GM23248 (cell line): Measurements from ENCODE around the gene CACFD1. TPM values are rescaled to one million over a fixed set of nuclear protein-coding genes. Genes with fewer than 3 reads are reported as not detected.

Source experiments
- DNase-seq: peaks from one replicate; pipeline ENCODE4 v3.0.0-alpha.2; 2015
- H2AFZ ChIP-seq: fragments of 200-600 bp; sonication (generic); 2 replicates; pipeline ENCODE4 v1.6.1; 2016; ENCODE audit warnings: antibody characterized with exemption
- H3F3A ChIP-seq: fragments of 200-600 bp; sonication (generic); 2 replicates; pipeline ENCODE4 v1.6.1; 2016; ENCODE audit warnings: mild to moderate bottlenecking, antibody characterized with exemption, mixed run types; ENCODE audit not compliant: insufficient read depth
- H3K27ac ChIP-seq: fragments of 200-600 bp; sonication (generic); 2 replicates; pipeline ENCODE4 v1.5.1; 2016; ENCODE audit warnings: mild to moderate bottlenecking
- H3K27me3 ChIP-seq: fragments of 200-600 bp; sonication (generic); replicated peaks from 2 replicates; pipeline ENCODE4 v1.6.1; 2016; ENCODE audit warnings: mild to moderate bottlenecking; ENCODE audit not compliant: insufficient read depth
- H3K36me3 ChIP-seq: fragments of 200-600 bp; sonication (generic); 2 replicates; pipeline ENCODE4 v1.6.1; 2016; ENCODE audit warnings: low read depth, mild to moderate bottlenecking
- H3K4me1 ChIP-seq: fragments of 200-600 bp; sonication (generic); 2 replicates; pipeline ENCODE4 v1.6.1; 2016; ENCODE audit warnings: mild to moderate bottlenecking; ENCODE audit not compliant: insufficient read depth
- H3K4me2 ChIP-seq: fragments of 200-600 bp; sonication (generic); one replicate; pipeline ENCODE4 v1.6.1; 2016; ENCODE audit warnings: mild to moderate bottlenecking; ENCODE audit not compliant: unreplicated experiment
- H3K4me3 ChIP-seq: fragments of 200-600 bp; sonication (generic); 2 replicates; pipeline ENCODE4 v1.5.1; 2016; ENCODE audit warnings: mild to moderate bottlenecking
- H3K79me2 ChIP-seq: fragments of 200-600 bp; sonication (generic); 2 replicates; pipeline ENCODE4 v1.6.1; 2016; ENCODE audit warnings: mild to moderate bottlenecking; ENCODE audit not compliant: insufficient read depth
- H3K9ac ChIP-seq: fragments of 200-600 bp; sonication (generic); 2 replicates; pipeline ENCODE4 v1.6.1; 2016; ENCODE audit warnings: mild to moderate bottlenecking
- H3K9me2 ChIP-seq: fragments of 200-600 bp; sonication (generic); 2 replicates; pipeline ENCODE4 v1.6.1; 2016; ENCODE audit warnings: mixed run types, mild to moderate bottlenecking, moderate library complexity; ENCODE audit not compliant: insufficient read depth
- H3K9me3 ChIP-seq: fragments of 200-600 bp; sonication (generic); one replicate; pipeline ENCODE4 v1.6.1; 2017; ENCODE audit warnings: low read depth
- H4K20me1 ChIP-seq: fragments of 200-600 bp; sonication (generic); 2 replicates; pipeline ENCODE4 v1.6.0; 2016; ENCODE audit not compliant: insufficient read depth
- EZH2 ChIP-seq: fragments of 200-600 bp; sonication (generic); IDR thresholded peaks from 2 replicates; pipeline ENCODE4 v1.6.1; 2018; ENCODE audit warnings: antibody characterized with exemption, mild to moderate bottlenecking; ENCODE audit not compliant: insufficient read depth, poor library complexity, severe bottlenecking
- EZH2phosphoT487 ChIP-seq: fragments of 200-600 bp; sonication (generic); IDR thresholded peaks from 2 replicates; pipeline ENCODE4 v1.6.1; 2018; ENCODE audit warnings: antibody characterized with exemption, moderate library complexity, mild to moderate bottlenecking, low read depth; ENCODE audit not compliant: insufficient read depth
- WGBS, 2 experiments: methylation state at CpG; one replicate each; pipeline ENCODE4 v1.1.6; 2015 to 2017; ENCODE audit warnings: low lambda C conversion rate in 2 of 2, low coverage in 1 of 2; ENCODE audit errors: missing lambda C conversion rate in 2 of 2; 5-methylcytosine and 5-hydroxymethylcytosine counted together
- in situ Hi-C: fragments of 300-500 bp; cut with MboI; formaldehyde crosslinking; loops from 2 replicates; pipeline ENCODE4 v1.15.0; 2020
- polyA plus RNA-seq: library from polyadenylated mRNA; unstranded; fragments of >200 nt; fragmentation: Nextera tagmentation; extraction: Ambion mirVana; gene quantifications from 2 replicates; pipeline ENCODE4 v1.2.1, GENCODE V29; 2016
- total RNA-seq: library from RNA; depleted of rRNA; stranded (reverse); fragments of >200 nt; shearing (Covaris generic); gene quantifications from 2 replicates; pipeline ENCODE4 v1.2.3, GENCODE V29; 2014

CACFD1 gene
- total and polyA plus RNA-seq, 2 experiments from 2014 or later, result 4.7 to 7.0 TPM

- Histone ChIP-seq H3K9ac (no peak overlapping the region), H3K27ac (no peak overlapping the region), H4K20me1 (no peaks in the 10 kb centered on the region), H3K9me3 (no peaks in the 10 kb centered on the region), H3F3A (no peaks in the 10 kb centered on the region), H2AFZ (no peak overlapping the region), H3K79me2 (no peaks in the 10 kb centered on the region), H3K4me2 (no peak overlapping the region), H3K36me3 (no peaks in the 10 kb centered on the region), H3K9me2 (no peaks in the 10 kb centered on the region), H3K4me1 (no peaks in the 10 kb centered on the region), H3K4me3 (no peak overlapping the region), H3K27me3 (peaks cover 12% of the 10 kb centered on the region)
- DNase-seq, result no peak
- in situ Hi-C loops, result loop anchor here (25.0 kb wide), 1 partner anchor 453 kb away; the partner anchor contains the start of gene GTF3C5
- WGBS, 2 experiments, result 30 to 36% methylated on average over 13 of the region's 13 CpGs
- no peak for TF ChIP-seq EZH2
- no peak for TF ChIP-seq EZH2phosphoT487
Observed at GRCh38 chr9:133490201-133490681, 30.5 kb downstream of the CACFD1 start.

DNA sequence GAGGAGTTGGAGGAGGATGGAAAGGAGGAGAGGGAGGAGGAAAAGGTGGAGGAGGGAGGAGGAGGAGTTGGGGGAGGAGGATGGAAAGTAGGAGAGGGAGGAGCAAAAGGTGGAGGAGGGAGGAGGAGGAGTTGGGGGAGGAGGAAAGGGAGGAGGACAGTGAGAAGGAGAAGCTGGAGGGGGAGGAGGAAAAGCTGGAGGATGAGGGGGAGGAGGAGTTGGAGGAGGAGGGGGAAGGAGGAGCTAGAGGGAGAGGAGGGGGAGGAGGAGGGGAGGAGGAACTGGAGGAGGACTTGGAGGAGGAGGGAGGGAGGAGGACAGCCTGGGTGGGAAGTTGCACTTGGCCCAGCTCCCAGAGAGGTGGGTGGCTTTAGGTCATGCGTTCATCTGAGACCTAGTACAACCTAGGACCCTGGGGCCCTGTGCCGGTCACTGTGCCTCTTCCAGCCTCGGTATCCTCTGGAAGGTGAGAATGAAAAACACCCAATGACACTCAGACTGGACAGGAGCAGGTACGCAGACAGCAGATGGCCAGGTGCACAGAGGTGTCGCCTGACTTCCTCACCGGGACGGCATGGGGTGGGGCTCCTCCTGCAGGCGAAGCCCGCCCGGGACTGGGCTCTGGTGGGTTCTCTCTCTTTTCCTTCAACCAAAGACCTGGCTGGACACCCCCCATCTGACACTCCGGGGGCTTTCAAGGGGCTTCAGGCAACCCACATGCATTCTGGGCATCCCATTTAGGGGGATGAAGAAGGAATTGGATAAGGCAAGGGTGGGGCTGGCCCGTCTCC lies 31.3 kb downstream of the CACFD1 start:
- H3K36me3 ChIP-seq, result no peaks in the 10 kb centered on the region
- no peaks in the 10 kb centered on the region for H3K79me2 ChIP-seq
- no peaks in the 10 kb centered on the region for H4K20me1 ChIP-seq
- H3K27me3 ChIP-seq, result peaks cover 12% of the 10 kb centered on the region
- H3K4me1 ChIP-seq, result no peaks in the 10 kb centered on the region
- no peak overlapping the region for H3K9ac ChIP-seq
- H3K4me2 ChIP-seq, result no peak overlapping the region
- no peak overlapping the region for H3K4me3 ChIP-seq
- TF ChIP-seq EZH2, result no peak
- no peak for TF ChIP-seq EZH2phosphoT487
- H3K9me2 ChIP-seq, result no peaks in the 10 kb centered on the region
- H3K27ac ChIP-seq, result no peak overlapping the region
- WGBS, 2 experiments, result 69 to 70% methylated on average over 12 of the region's 12 CpGs
- no peaks in the 10 kb centered on the region for H3F3A ChIP-seq
- H3K9me3 ChIP-seq, result no peaks in the 10 kb centered on the region
- in situ Hi-C loops, result loop anchor here (25.0 kb wide), 1 partner anchor 454 kb away; the partner anchor contains the start of gene GTF3C5
- no peak overlapping the region for H2AFZ ChIP-seq
- no peak for DNase-seq

GRCh38 chr9:133491656-133491925 lies 31.8 kb downstream of the CACFD1 start:
- H3F3A ChIP-seq, result no peaks in the 10 kb centered on the region
- no peak overlapping the region for H3K9ac ChIP-seq
- DNase-seq, result no peak
- TF ChIP-seq EZH2 (no peak), EZH2phosphoT487 (no peak)
- H3K27ac ChIP-seq, result no peak overlapping the region
- no peak overlapping the region for H2AFZ ChIP-seq
- no peaks in the 10 kb centered on the region for H4K20me1 ChIP-seq
- H3K27me3 ChIP-seq, result peaks cover 14% of the 10 kb centered on the region
- in situ Hi-C loops, result loop anchor here (25.0 kb wide), 1 partner anchor 454 kb away; the partner anchor contains the start of gene GTF3C5
- H3K9me2 ChIP-seq, result no peaks in the 10 kb centered on the region
- no peak overlapping the region for H3K4me3 ChIP-seq
- H3K9me3 ChIP-seq, result no peaks in the 10 kb centered on the region
- no peak overlapping the region for H3K4me2 ChIP-seq
- no peaks in the 10 kb centered on the region for H3K4me1 ChIP-seq
- 94 to 98% methylated on average over 8 of the region's 8 CpGs for WGBS, 2 experiments
- no peaks in the 10 kb centered on the region for H3K79me2 ChIP-seq
- H3K36me3 ChIP-seq, result no peaks in the 10 kb centered on the region

GRCh38 chr9:133492061-133493021 lies 32.6 kb downstream of the CACFD1 start:
- no peaks in the 10 kb centered on the region for H3K79me2 ChIP-seq
- WGBS, 2 experiments, result 54 to 57% methylated on average over 32 to 33 of the region's 33 CpGs
- H3K36me3 ChIP-seq, result no peaks in the 10 kb centered on the region
- H3K4me1 ChIP-seq, result no peaks in the 10 kb centered on the region
- no peak overlapping the region for H3K4me2 ChIP-seq
- TF ChIP-seq EZH2 (no peak), EZH2phosphoT487 (no peak)
- H3K9me3 ChIP-seq, result no peaks in the 10 kb centered on the region
- no peak overlapping the region for H3K9ac ChIP-seq
- H3K27ac ChIP-seq, result no peak overlapping the region
- no peaks in the 10 kb centered on the region for H3F3A ChIP-seq
- H3K9me2 ChIP-seq, result no peaks in the 10 kb centered on the region
- no peak overlapping the region for H3K4me3 ChIP-seq
- H3K27me3 ChIP-seq, result peaks cover 18% of the 10 kb centered on the region
- H2AFZ ChIP-seq, result no peak overlapping the region
- DNase-seq, result peak; percentile 29
- in situ Hi-C loops, result loop anchor here (25.0 kb wide), 1 partner anchor 455 kb away; the partner anchor contains the start of gene GTF3C5
- no peaks in the 10 kb centered on the region for H4K20me1 ChIP-seq
